NB4 (cell line): ENCODE measurements around the gene ARHGAP26.

ENCODE experiments used
- CTCF ChIP-seq: IDR thresholded peaks from one replicate; pipeline ENCODE4 v1.5.1; 2012; ENCODE audit warnings: low read depth, low read length
- MYC ChIP-seq: IDR thresholded peaks from 2 replicates; pipeline ENCODE4 v1.6.1; 2011; ENCODE audit warnings: low read depth, low read length
- POLR2A ChIP-seq: IDR thresholded peaks from 2 replicates; pipeline ENCODE4 v1.6.1; 2011; ENCODE audit warnings: mild to moderate bottlenecking; ENCODE audit not compliant: insufficient read length; ENCODE audit errors: extremely low read depth

DNA sequence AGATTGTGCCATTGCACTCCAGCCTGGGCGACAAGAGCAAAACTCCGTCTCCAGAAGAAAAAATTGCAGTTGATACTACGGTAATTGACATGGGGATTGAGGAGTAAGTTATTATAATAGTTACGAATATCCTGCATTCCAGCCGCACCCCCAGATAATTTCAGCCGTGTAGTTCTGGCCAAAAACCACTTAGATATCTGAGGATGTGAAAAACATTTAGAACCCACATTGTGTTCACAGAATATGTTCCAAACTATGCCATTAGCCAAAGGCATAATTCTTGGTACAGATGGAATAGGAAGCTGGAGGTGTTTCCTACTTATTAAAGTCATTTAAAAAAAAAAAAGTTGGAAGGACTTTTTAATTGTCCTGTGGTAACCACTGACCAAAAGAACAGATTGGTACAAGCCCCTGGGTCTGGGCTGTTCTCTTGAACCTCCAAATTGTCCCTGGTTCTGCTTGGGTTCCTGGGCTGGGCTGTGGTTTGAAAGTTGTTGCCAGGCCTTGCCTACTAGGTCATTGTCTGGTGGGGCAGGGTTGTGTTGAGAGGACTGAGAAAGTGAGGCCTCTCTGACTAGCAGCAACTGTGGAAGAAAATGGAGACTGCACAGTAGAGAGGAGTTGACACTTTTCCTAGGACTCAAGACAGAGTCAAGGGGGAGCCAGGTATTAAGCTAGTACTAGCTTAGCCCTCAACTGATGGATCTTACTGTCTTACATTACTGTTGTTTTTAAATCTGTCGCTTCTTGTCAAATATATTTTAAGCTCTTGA, 434.5 kb downstream of the ARHGAP26 start:
- TF ChIP-seq CTCF (no peak), POLR2A (no peak), MYC (no peak)
